T-cell (primary cell): ENCODE measurements around the gene COA7. TPM values are rescaled to one million over a fixed set of nuclear protein-coding genes. Genes with fewer than 3 reads are reported as not detected.

Experiments used
- ATAC-seq, 4 experiments: fragments of 200-7000 bp in 3 of 4; fragments of 150-1000 bp in 1 of 4; cut with Tn5 transposase; replicated peaks in 1 of 4; 1 replicate in 3 of 4; 2 replicates in 1 of 4; pipeline ENCODE4 v1.10.0; 2021; ENCODE audit warnings: moderate library complexity in 3 of 4, mild to moderate bottlenecking in 2 of 4, moderate number of reproducible peaks in 1 of 4
- CTCF ChIA-PET, 2 donors: fragments of 300-600 bp; sonication (Branson Sonifier 250); formaldehyde crosslinking; loops; one replicate each; lab custom pipeline; 2022; ENCODE audit warnings: antibody characterized with exemption in 2 of 2; lab: Charles Lee
- POLR2A ChIA-PET, 2 donors: fragments of 300-600 bp; sonication (Branson Sonifier 250); formaldehyde crosslinking; loops; one replicate each; lab custom pipeline; 2022; ENCODE audit warnings: antibody characterized with exemption in 2 of 2; lab: Charles Lee
- DNase-seq, 35 experiments: peaks; one replicate each; pipeline versions ENCODE4 v3.0.0 to v3.0.0-alpha.2; 2013 to 2023
- H3K27ac ChIP-seq: one replicate; pipeline ENCODE4 v1.5.1; 2013; ENCODE audit warnings: low read length
- H3K27me3 ChIP-seq, 2 experiments: replicated peaks in 1 of 2; 1 replicate in 1 of 2; 2 replicates in 1 of 2; pipeline versions ENCODE4 v1.6.1 to v1.7.0; 2013; ENCODE audit warnings: low read length in 1 of 2, mixed read lengths in 1 of 2; ENCODE audit not compliant: control insufficient read depth in 2 of 2, insufficient read depth in 2 of 2; ENCODE audit errors: extremely low read depth in 1 of 2
- H3K36me3 ChIP-seq, 2 donors: 1 replicate in 1 of 2; 2 replicates in 1 of 2; pipeline versions ENCODE4 v1.6.1 to v1.7.0; 2013; ENCODE audit warnings: low read length in 1 of 2; ENCODE audit not compliant: control insufficient read depth in 2 of 2, insufficient read depth in 1 of 2; ENCODE audit errors: extremely low read depth in 1 of 2
- H3K4me1 ChIP-seq, 2 experiments: 1 replicate in 1 of 2; 2 replicates in 1 of 2; pipeline versions ENCODE4 v1.6.1 to v1.7.0; 2013; ENCODE audit warnings: low read length in 2 of 2, mixed read lengths in 1 of 2; ENCODE audit not compliant: insufficient read depth in 2 of 2, control insufficient read depth in 1 of 2; ENCODE audit errors: extremely low read depth in 1 of 2
- H3K4me3 ChIP-seq, 2 donors: 1 replicate in 1 of 2; 2 replicates in 1 of 2; pipeline versions ENCODE4 v1.5.1 to v1.7.0; 2013; ENCODE audit warnings: mild to moderate bottlenecking in 2 of 2, low read length in 1 of 2, moderate library complexity in 1 of 2; ENCODE audit not compliant: control insufficient read depth in 1 of 2; ENCODE audit errors: extremely low read depth in 1 of 2
- H3K9me3 ChIP-seq: 2 replicates; pipeline ENCODE4 v1.7.0; 2013
- H3K27ac Mint-ChIP-seq, 2 donors: one replicate each; pipeline ENCODE4 v1.8.0; 2020 to 2021; ENCODE audit warnings: mild to moderate bottlenecking in 2 of 2, mixed read lengths in 2 of 2
- H3K27me3 Mint-ChIP-seq, 2 donors: one replicate each; pipeline ENCODE4 v1.8.0; 2021 to 2022; ENCODE audit warnings: mixed read lengths in 2 of 2
- H3K36me3 Mint-ChIP-seq: one replicate; pipeline ENCODE4 v1.8.0; 2021; ENCODE audit warnings: mixed read lengths
- H3K4me1 Mint-ChIP-seq, 3 donors: one replicate each; pipeline ENCODE4 v1.8.0; 2020 to 2022; ENCODE audit warnings: mixed read lengths in 3 of 3, mild to moderate bottlenecking in 1 of 3
- H3K4me3 Mint-ChIP-seq, 3 donors: one replicate each; pipeline ENCODE4 v1.8.0; 2020 to 2022; ENCODE audit warnings: mild to moderate bottlenecking in 3 of 3, mixed read lengths in 3 of 3, moderate library complexity in 3 of 3
- H3K9me3 Mint-ChIP-seq, 3 donors: one replicate each; pipeline ENCODE4 v1.8.0; 2020 to 2022; ENCODE audit warnings: mixed read lengths in 3 of 3
- WGBS: methylation state at CpG from one replicate; pipeline ENCODE4 v1.1.5; 2013; ENCODE audit warnings: missing lambda C conversion rate; ENCODE audit not compliant: insufficient coverage; 5-methylcytosine and 5-hydroxymethylcytosine counted together
- total RNA-seq, 35 experiments: library from RNA in 6 of 35; stranded (reverse) in 6 of 35; fragments of 120-200 nt in 1 of 35; gene quantifications; one replicate each; pipeline versions ENCODE4 v1.2.1 to v1.2.4 and lab custom pipeline; 2013 to 2026

The COA7 gene
- total RNA-seq, 5 donors from 2014 or later (not counting 1 experiment from before 2014, with no cell fraction given), result 3.2 to 4.8 (median 4.1) TPM

DNA sequence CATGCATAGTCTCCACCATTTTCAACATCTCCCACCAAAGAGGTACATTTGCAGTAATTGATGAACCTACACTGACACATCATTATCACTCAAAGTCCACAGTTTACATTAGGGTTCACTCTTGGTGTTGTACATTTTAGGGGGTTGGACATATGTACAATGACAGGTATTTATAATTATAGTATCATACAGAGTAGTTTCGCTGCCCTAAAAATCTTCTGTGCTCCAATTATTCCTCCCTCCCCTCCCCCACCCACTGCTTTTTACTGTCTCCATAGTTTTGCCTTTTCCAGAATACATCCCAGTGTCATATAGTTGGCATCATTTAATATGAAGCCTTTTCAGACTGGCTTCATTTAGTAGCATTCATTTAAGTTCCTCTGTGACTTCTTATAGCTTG lies 13.6 kb downstream of the COA7 start:
- DNase-seq (no peak), ATAC-seq (no peak)
- Mint-ChIP-seq H3K4me3 (no peak overlapping the region), H3K27me3 (no peaks in the 10 kb centered on the region), H3K36me3 (peaks cover 20% of the 10 kb centered on the region), H3K27ac (peak overlapping the region in 1 of 2 donors; percentile 53), H3K9me3 (no peaks in the 10 kb centered on the region), H3K4me1 (peaks cover 7 to 26% (median 10%) of the 10 kb centered on the region in 3 donors)
- Histone ChIP-seq H3K36me3 (peaks cover 0 to 14% of the 10 kb centered on the region in 2 donors), H3K27ac (no peak overlapping the region), H3K4me1 (peaks cover 0 to 7% of the 10 kb centered on the region in 2 experiments), H3K9me3 (no peaks in the 10 kb centered on the region), H3K27me3 (no peaks in the 10 kb centered on the region), H3K4me3 (no peak overlapping the region)
- POLR2A ChIA-PET, result interaction anchor here (0.6 to 0.7 kb wide), 2 partner anchors 18 to 318 kb away, joined by 3 read pairs; no protein-coding TSS in a partner anchor
- no CpG with 5 or more reads among the region's 1 CpG for WGBS
- CTCF ChIA-PET, result interaction anchor here (0.6 to 1.1 kb wide), 4 partner anchors 19 to 261 kb away, joined by 3 read pairs; no protein-coding TSS in a partner anchor

DNA sequence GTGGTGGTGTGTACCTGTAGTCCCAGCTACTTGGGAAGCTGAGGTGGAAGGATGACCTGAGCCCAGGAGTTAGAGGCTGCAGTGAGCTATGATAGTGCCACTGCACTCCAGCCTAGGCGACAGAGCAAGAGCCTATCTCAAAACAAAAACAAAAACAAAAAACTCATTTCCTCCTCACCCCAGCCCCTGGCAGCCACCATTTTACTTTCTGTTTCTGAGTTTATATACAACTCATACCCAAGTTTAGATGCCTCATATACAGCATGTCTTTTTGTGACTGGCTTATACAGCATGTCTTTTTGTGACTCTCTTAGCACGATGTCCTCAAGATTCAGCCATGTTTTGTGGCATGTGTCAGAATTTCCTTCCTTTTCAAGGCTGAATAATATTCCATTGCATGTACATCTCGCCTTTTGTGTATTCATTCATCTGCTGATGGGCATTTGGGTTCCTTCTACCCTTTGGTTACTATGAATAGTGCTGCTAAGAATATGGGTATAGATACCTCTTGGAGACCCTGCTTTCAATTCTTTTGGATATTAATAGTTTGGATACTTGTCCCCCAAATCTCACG lies 14.7 kb downstream of the COA7 start:
- Mint-ChIP-seq H3K27me3 (no peaks in the 10 kb centered on the region), H3K27ac (peak overlapping the region in 1 of 2 donors; percentile 52), H3K36me3 (peaks cover 20% of the 10 kb centered on the region), H3K4me3 (no peak overlapping the region), H3K4me1 (peaks cover 7 to 26% (median 10%) of the 10 kb centered on the region in 3 donors), H3K9me3 (no peaks in the 10 kb centered on the region)
- DNase-seq (no peak), ATAC-seq (no peak)
- Histone ChIP-seq H3K36me3 (peaks cover 3 to 14% of the 10 kb centered on the region in 2 donors), H3K4me3 (no peak overlapping the region), H3K27ac (no peak overlapping the region), H3K4me1 (peaks cover 0 to 7% of the 10 kb centered on the region in 2 experiments), H3K27me3 (no peaks in the 10 kb centered on the region), H3K9me3 (no peaks in the 10 kb centered on the region)
- WGBS, result 80% methylated on average over 2 of the region's 4 CpGs
- CTCF ChIA-PET, result interaction anchor here in 1 of 2 donors (0.9 kb wide), 1 partner anchor 13 kb away, joined by 3 read pairs; no protein-coding TSS in a partner anchor
- POLR2A ChIA-PET, result no interaction called here

DNA sequence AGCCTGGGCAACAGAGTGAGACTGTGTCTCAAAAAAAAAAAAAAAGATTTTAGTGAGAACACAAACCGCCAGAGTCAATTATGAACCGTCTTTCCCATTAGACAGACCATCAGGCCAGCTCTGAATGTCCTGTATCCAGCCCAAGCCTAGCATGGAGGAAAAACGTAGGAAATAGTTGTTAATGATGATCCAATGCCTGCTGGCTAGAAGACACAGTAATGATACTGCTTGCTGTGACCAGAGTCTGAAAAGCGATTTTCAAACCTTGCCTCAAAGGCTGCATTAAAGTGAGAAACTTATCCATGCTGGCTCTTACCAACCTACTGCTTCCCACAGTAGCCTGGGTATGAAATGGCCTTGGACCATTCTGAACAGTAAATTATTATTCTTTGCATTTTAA lies 17.0 kb downstream of the COA7 start:
- ChIA-PET POLR2A (no interaction called here), CTCF (no interaction called here)
- no peaks in the 10 kb centered on the region for H3K27me3 ChIP-seq
- Mint-ChIP-seq H3K36me3 (peaks cover 19% of the 10 kb centered on the region), H3K27ac (no peak overlapping the region), H3K4me1 (peaks cover 5 to 14% (median 8%) of the 10 kb centered on the region in 3 donors), H3K27me3 (no peaks in the 10 kb centered on the region), H3K4me3 (no peak overlapping the region), H3K9me3 (no peaks in the 10 kb centered on the region)
- peaks cover 0 to 6% of the 10 kb centered on the region in 2 experiments for H3K4me1 ChIP-seq
- WGBS, result 100% methylated on average over 1 of the region's 4 CpGs
- peaks cover 8 to 11% of the 10 kb centered on the region in 2 donors for H3K36me3 ChIP-seq
- H3K27ac ChIP-seq, result no peak overlapping the region
- DNase-seq (no peak), ATAC-seq (no peak)
- H3K9me3 ChIP-seq, result no peaks in the 10 kb centered on the region
- H3K4me3 ChIP-seq, result no peak overlapping the region

DNA sequence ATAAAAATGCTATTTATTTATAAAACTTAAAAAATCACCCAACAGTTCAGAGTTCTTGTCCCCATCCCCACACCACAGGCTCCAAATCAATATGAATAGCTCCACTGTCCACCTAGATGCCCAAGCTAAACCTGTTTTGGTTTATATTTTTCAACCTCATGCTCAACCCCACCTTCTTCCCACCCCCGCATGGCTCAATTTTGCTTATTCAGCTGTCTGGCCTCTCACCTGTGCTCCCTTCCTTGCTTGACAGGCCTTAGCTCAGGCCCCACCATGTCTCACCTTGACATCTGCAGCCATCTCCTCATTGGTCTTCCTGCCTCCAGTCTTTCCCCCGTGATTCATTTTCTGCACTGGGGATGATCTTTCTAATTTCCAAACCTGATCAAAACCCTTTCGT lies 17.8 kb downstream of the COA7 start:
- H3K9me3 ChIP-seq, result no peaks in the 10 kb centered on the region
- POLR2A ChIA-PET, result interaction anchor here in 1 of 2 donors (0.8 kb wide), 1 partner anchor 647 kb away, joined by 4 read pairs; no protein-coding TSS in a partner anchor
- peaks cover 2 to 9% (median 3%) of the 10 kb centered on the region in 3 donors for H3K4me1 Mint-ChIP-seq
- no peak overlapping the region for H3K4me3 ChIP-seq
- no peak overlapping the region for H3K27ac ChIP-seq
- 84% methylated on average over 2 of the region's 3 CpGs for WGBS
- CTCF ChIA-PET, result interaction anchor here in 1 of 2 donors (0.5 kb wide), 1 partner anchor 73 kb away, joined by 3 read pairs; no protein-coding TSS in a partner anchor
- H3K27me3 Mint-ChIP-seq, result no peaks in the 10 kb centered on the region
- H3K4me3 Mint-ChIP-seq, result no peak overlapping the region
- H3K9me3 Mint-ChIP-seq, result no peaks in the 10 kb centered on the region
- no peaks in the 10 kb centered on the region for H3K27me3 ChIP-seq
- ATAC-seq (no peak), DNase-seq (no peak)
- H3K4me1 ChIP-seq, result no peaks in the 10 kb centered on the region
- H3K36me3 ChIP-seq, result peaks cover 8 to 15% of the 10 kb centered on the region in 2 donors
- H3K27ac Mint-ChIP-seq, result peak overlapping the region in 1 of 2 donors; percentile 40
- peaks cover 18% of the 10 kb centered on the region for H3K36me3 Mint-ChIP-seq

DNA sequence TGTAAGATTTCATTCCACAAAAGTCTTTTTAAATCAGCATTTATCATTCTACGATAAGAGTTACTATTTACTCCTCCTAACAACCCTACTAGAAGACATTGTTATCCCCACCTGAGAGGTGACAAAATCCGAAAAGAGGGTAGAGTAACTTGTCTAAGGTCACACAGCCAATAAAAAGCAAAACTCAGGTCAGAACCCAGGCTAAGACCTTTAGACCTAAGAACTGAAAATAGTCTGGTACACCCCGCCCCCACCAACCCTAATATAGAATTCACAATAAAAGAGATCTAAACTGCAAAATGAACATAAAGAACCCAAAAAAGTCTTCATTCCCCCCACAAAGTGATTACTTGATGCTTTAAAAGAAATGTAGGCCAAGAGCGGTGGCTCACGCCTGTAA lies 18.6 kb downstream of the COA7 start:
- Histone ChIP-seq H3K27ac (no peak overlapping the region), H3K4me3 (no peak overlapping the region), H3K27me3 (no peaks in the 10 kb centered on the region), H3K9me3 (no peaks in the 10 kb centered on the region), H3K36me3 (peaks cover 8 to 23% of the 10 kb centered on the region in 2 donors), H3K4me1 (peaks cover 0 to 4% of the 10 kb centered on the region in 2 experiments)
- ChIA-PET CTCF (interaction anchor here in 1 of 2 donors (0.7 kb wide), 1 partner anchor 122 kb away, joined by 3 read pairs; no protein-coding TSS in a partner anchor), POLR2A (no interaction called here)
- ATAC-seq, result no peak
- no peak overlapping the region for H3K4me3 Mint-ChIP-seq
- peaks cover 5 to 7% (median 7%) of the 10 kb centered on the region in 3 donors for H3K4me1 Mint-ChIP-seq
- peak overlapping the region in 1 of 2 donors; percentile 19 for H3K27ac Mint-ChIP-seq
- no peaks in the 10 kb centered on the region for H3K27me3 Mint-ChIP-seq
- no peaks in the 10 kb centered on the region for H3K9me3 Mint-ChIP-seq
- no peak for DNase-seq
- 100% methylated on average over 1 of the region's 5 CpGs for WGBS
- peaks cover 24% of the 10 kb centered on the region for H3K36me3 Mint-ChIP-seq

DNA sequence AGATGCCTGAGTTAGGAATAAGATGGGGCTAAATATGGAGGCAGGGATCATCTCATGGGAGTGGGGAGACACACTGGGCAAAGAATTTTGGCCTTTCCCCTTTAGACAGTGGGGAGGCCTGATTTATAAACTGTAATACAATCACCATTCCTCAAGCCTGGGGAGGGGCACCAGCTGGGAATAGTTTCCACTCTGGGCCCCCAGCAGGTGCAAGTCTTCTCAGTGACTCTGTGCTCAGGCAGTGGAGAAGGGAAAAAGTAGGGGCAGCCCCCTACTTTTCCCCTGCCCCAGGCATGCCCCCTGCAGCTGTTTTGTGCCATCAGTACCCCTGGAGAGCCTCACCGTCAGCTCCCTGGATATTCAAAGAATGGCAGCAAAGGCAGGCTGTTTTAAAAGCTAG lies 19.1 kb downstream of the COA7 start:
- peak overlapping the region in 1 of 2 donors; percentile 23 for H3K27ac Mint-ChIP-seq
- 100% methylated on average over 1 of the region's 1 CpG for WGBS
- H3K4me1 Mint-ChIP-seq, result peaks cover 6 to 9% (median 8%) of the 10 kb centered on the region in 3 donors
- H3K4me3 ChIP-seq, result no peak overlapping the region
- no peak overlapping the region for H3K27ac ChIP-seq
- peaks cover 26% of the 10 kb centered on the region for H3K36me3 Mint-ChIP-seq
- no peaks in the 10 kb centered on the region for H3K27me3 Mint-ChIP-seq
- H3K9me3 Mint-ChIP-seq, result no peaks in the 10 kb centered on the region
- peaks cover 0 to 4% of the 10 kb centered on the region in 2 experiments for H3K4me1 ChIP-seq
- H3K27me3 ChIP-seq, result no peaks in the 10 kb centered on the region
- peaks cover 8 to 27% of the 10 kb centered on the region in 2 donors for H3K36me3 ChIP-seq
- POLR2A ChIA-PET, result interaction anchor here in 1 of 2 donors (0.7 kb wide), 1 partner anchor 40 kb away, joined by 3 read pairs; no protein-coding TSS in a partner anchor
- H3K4me3 Mint-ChIP-seq, result no peak overlapping the region
- no peak for ATAC-seq
- DNase-seq, result no peak
- CTCF ChIA-PET, result interaction anchor here in 1 of 2 donors (0.6 kb wide), 1 partner anchor 1245 kb away, joined by 3 read pairs; no protein-coding TSS in a partner anchor
- H3K9me3 ChIP-seq, result no peaks in the 10 kb centered on the region
